Activated CD8-positive, alpha-beta memory T cell treated with anti-CD3 and anti-CD28 coated beads for 4 hours (primary cell): ENCODE results near the gene INCA1.
A peak's percentile ranks its signal among the peaks of the same experiment; 100 is the strongest.

Source experiments
- DNase-seq, 2 donors: peaks; one replicate each; pipeline ENCODE4 v3.0.0-alpha.2; 2020; ENCODE audit warnings: low read depth in 2 of 2

The INCA1 gene

DNA sequence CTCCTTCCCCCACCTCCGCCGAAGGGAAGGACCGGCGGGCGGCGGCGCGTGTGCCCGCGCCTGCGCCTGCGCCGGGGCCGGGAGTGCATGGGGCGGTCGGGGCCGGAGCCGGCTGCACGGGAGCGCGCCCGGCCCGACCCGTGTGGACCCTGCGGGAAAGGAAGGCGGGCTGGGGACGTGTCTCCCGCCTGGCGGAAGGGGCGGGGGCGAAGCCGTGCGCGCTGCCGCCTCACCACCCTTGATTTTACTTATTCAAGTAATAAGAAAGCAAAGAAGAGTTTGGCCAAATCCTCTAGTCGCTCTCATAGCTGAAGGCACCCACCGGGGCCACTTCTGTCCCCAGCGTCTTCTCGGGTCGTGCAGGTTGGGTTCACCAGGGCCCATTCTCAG, 48.4 kb downstream of the INCA1 start:
- DNase-seq, result no peak

DNA sequence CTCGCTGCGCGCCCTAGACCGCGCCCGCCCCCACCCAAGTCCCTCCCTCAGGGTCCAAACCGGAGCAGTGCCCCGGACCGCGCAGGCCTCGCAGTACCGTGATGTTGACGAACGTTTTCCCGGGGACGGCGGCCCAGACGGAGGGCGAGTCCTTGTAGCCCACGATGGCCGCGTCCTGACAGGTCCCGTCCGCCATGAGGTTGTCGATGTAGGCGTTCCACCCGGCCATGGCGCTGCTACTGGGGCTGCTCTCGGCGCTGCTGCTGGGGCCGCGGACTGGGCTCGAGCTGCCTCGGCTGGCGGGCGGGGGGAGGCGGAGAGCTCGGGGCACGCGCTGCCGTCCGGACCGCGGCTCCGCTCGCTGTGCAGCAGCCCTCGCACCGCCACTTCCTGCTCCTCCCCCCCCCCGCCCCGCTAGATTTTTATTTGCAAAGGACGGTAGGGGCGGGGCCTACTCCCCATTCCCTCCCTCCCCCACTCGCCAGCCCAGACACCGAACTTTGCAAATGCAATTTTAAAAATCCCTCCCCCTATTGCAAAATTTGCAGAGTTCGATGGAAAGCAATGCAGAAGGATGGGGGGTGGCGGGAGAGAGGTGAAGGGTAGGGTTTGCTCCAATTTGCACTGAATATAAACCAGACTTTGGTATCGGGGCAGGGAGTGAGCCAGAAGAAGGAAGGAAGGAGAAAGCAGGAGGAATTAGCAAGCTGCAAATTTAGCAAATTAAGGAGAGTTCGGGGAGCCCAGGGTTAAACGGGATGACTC, 49.0 kb downstream of the INCA1 start, which contains the start of gene PFN1:
TSS of gene PFN1 (minus strand) at position 365 of the 765 bp plus-strand sequence. CDS start at position 229, 136 bp downstream.
- DNase-seq, result peak; percentile 79 to 85

DNA sequence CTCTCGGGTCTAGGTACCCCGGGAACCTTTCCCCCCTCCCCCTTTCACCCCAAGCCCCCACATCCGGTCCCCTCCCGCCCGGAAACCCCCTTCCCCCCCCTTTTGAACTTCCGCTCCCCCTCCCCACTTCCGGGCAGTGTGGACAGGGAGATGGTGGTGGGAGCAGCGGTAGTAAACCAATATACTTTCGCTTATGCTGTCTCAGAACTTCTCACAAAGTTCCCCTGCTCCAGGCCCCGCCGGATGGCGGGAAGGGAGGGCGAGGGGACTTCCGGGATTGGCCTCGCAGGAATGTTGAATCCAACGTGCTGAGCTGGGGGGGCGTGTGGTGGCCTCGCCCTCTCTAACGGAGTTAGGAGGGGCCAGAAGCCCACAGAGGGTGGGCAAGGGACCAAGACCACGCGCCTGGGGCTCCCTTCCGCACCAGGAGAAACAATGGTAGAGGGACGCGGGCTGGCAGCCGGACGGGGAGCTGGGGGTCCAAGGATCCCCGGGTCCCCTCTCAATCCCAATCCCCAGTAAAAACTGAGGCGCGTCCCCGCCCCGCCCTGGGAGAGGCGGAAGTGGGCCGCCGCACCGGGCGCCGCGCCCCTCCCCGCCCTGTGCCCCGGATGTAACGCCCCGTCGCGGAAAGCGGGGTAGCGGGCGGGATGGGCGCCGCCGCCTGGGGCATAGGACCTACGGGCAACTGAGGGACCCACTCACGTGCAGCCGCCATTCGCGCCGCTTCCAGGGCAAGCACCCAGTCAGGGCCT, 49.7 kb downstream of the INCA1 start:
- DNase-seq, result no peak

DNA sequence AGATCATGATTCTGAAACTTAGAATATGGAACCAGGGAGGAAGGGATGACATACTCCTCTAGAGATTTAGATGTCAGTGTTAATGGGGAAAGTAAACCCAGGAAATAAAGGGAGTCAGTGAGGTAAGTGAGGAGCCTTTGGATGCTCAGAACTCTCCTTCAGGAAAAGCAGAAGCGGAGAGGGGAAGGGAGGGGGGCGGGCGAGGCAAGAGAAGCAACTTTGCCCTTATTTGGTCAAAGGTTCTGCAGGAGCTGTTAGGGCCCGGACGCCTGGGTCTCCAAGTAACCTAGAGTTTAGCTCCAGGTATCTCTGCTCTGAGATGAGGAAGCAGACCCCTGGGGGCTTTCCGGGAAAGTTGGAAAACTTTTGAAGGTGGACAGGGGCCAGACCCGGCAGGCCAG, 50.3 kb downstream of the INCA1 start:
- DNase-seq, result no peak

DNA sequence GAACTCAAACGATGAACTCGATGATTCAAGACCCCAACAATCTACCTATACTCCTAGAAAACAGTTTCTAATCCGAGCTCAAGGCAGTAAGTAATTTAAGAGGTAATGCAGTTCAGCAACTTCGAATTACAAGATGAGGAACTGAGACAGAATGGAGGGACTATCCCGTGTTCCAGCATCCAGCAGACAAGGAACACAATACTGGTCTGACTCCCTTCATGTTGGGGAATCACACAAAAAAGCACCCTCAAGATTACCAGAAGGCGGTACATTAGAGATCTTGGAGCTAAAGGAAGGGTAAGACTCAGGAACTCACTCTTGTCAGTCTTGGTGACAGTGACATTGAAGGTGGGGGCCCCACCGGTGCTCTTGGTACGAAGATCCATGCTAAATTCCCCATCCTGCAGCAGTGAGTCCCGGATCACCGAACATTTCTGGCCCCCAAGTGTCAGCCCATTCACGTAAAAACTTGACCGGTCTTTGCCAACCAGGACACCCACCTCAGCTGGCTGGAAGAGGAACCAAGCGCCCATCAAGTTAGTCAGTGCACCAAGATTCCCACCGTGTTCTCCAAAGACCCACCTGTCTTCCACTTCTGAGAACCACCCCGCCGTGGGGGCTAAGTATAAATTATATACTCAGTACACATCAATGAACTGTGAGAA, 50.9 kb downstream of the INCA1 start:
- DNase-seq, result no peak

- no peak for DNase-seq
These were observed 51.4 kb downstream of the INCA1 start for GRCh38 chr17:4945944-4946280.

DNA sequence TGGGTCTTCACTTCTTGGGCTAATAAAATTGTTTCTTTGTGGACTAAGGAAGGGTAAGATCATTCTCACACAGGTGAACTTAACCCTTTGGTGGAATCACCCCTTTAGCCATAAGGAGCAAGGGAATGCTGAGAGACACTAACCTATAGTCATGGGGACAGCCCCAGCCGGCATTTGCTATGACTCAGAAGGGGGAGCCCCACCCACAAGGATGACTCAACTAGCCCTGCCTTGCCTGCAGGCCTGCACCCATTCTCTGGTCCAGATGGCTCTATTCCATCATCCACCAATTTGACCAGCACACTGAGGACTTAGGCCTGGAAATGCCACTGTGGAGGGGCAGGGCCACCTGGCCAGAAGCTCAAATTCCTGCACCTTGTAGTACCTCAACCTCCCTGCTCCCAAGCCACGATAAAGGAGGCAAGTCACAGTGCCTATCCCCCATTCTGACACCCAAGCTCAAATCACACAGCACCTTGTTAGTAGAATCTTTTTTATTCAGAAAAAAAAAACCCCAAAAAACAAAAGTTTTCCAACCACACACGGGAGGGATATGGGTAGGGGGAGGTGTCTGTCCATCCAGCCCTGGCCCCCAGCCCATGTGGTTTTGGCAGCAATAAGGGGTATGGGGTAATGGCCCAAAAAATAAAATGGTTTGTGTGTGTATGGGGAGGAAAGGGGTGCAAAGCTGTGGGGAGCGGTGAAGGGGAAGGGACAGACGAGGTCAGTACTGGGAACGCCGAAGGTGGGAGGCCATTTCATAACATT, 52.0 kb downstream of the INCA1 start:
- DNase-seq, result peak; percentile 73 to 74

GRCh38 chr17:4944554-4945175, 52.7 kb downstream of the INCA1 start:
- DNase-seq, result no peak

- no peak for DNase-seq
These were observed 53.2 kb downstream of the INCA1 start for GRCh38 chr17:4944163-4944553.

- no peak for DNase-seq
These were observed 54.4 kb downstream of the INCA1 start for GRCh38 chr17:4942760-4943508.

DNA sequence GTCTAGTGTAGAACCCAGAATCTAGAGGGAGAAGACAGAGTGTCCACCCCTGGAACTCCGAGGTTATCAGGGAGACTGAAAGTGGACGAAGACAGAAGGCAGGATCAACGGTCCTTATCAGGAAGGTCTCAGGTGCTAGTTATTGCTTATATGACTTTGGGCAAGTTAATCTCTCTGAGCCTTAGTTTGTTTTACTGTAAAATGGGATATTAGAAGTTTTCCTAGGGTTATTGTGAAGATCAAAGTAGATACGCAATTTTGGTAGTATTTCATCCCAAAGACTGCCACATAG, 56.1 kb downstream of the INCA1 start:
- DNase-seq, result no peak

DNA sequence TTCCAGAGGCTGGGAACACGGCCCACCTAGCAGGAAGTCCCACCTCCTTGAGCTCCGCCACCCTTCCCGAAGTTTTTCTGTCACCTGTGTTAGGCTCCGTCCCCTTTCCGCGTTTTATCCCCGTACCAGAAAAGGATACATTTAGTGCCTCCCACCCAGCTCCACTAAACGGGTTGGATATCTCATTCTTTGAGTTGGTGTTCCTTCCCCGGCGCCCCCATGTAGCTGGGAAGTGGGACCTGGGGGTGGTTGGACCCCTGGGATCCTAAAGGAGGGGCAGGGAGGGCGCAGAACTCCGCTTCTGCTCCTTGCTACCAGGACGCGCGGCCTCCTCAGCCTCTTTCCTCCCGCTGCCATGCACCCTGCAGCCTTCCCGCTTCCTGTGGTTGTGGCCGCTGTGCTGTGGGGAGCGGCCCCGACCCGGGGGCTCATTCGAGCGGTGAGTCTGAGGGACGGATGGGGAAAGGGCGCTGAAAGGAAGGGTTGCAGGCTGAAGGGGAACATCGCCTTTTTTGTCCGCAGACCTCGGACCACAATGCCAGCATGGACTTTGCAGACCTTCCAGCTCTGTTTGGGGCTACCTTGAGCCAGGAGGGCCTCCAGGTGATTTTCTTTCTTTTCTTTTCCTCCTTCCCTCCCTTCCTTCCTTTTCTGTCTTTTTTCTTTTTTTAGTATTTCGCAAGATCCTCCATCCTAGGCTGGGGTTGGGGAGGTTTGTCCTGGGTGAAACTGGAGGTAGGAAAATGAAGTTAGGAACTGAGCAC, 56.6 kb downstream of the INCA1 start:
- DNase-seq, result no peak

DNA sequence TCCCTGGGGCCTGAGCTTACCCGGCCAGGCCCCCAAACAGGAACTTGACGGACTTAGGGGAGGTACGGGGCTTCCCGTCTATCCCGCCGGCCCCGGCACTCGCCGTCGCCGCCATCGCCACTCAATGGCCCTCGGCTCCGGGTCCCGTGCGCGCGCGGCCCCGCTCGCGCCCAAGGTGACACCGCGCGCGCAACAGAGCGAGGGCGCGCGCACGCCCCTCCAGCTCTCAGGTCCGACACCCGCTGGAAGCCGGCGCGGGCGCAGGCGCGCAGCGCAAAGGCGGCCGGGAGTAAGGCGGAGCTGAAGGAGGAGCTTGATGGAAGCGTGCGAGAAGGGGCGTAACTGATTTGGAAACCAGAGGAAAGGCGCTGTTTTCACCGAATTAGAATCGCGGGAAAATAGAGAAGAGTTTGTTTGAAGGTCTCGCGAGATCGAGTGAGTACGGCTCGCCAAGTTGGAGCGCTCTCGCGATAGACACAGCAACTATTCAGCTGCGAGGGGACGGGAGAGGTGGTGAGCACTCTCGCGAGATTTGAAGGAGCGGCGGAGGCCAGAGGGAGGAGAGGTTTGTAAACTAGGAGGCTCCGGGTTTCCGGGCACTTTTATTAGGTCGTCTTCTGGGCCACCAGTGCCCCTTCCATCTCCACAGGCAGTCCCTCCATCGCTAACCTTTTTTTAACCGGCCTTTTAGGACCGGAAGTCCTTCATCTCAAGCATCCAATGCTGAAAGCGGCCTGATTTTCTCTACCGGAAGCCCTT, 57.3 kb downstream of the INCA1 start, which contains the start of the genes RNF167 and SLC25A11:
TSS of gene RNF167 (plus strand) at position 473 of the 759 bp plus-strand sequence. CDS start 642 bp downstream, outside the sequence.
TSS of gene SLC25A11 (minus strand) at position 251 of the 759 bp plus-strand sequence. CDS start at position 115, 136 bp downstream.
- DNase-seq, result peak; percentile 88 to 95

GRCh38 chr17:4939546-4939795, 57.9 kb downstream of the INCA1 start:
- no peak for DNase-seq

GRCh38 chr17:4938688-4939545, 58.4 kb downstream of the INCA1 start:
- DNase-seq, result no peak
